ENCODE data around the gene TMIGD1. TPM values are rescaled to one million over a fixed set of nuclear protein-coding genes. Genes with fewer than 3 reads are reported as not detected.

Gene TMIGD1
- polyA plus RNA-seq, 1 experiment = not detected

DNA sequence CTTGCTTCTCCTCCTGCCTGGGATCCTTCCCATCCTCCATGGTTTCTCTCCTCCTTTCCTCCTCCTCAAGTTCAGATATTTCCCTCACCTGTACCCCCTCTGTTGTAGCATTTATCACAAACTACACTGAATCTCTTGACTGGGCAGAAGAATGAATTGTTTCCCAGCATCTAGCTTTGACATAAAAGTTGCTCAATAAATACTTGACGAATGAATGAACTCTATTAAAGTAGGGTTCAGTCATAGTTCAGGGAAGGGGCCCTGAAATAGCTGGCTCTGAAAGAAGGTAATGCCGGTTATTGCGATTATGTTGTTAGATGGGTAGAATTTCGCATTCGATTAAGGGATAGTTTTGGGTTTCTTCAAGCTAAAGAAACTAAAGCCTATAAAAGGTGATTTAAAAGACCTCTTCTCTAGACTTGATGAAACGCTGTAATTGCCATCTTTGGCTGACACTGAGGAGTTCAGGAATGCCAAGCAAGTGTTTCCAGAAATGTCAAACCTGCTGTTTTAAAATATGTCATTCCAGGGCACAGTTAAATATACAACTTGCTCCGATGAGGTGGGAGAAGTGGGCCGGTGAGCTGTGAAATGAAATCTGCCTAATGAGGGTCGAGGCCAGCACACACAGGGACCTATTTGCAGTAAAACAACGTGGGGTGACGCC is 43.9 kb upstream of the TMIGD1 start:
- ChIA-PET CTCF (interaction anchor here (1.0 kb wide), 1 partner anchor 37 kb away, joined by 3 read pairs; no protein-coding TSS in a partner anchor), POLR2A (no interaction called here)
- Histone ChIP-seq H3K9me3 (ENCODE audit: control insufficient read depth, insufficient read depth, low read length) (no peaks in the 10 kb centered on the region), H3K27me3 (ENCODE audit: control insufficient read depth, insufficient read depth, low read length) (no peaks in the 10 kb centered on the region), H3K4me3 (ENCODE audit: low read depth, low read length) (no peak overlapping the region; the same call in 1 of the 2 replicates), H3K27ac (ENCODE audit: low read depth, low read length) (no peak overlapping the region)
- TF ChIP-seq, protein P1, sequence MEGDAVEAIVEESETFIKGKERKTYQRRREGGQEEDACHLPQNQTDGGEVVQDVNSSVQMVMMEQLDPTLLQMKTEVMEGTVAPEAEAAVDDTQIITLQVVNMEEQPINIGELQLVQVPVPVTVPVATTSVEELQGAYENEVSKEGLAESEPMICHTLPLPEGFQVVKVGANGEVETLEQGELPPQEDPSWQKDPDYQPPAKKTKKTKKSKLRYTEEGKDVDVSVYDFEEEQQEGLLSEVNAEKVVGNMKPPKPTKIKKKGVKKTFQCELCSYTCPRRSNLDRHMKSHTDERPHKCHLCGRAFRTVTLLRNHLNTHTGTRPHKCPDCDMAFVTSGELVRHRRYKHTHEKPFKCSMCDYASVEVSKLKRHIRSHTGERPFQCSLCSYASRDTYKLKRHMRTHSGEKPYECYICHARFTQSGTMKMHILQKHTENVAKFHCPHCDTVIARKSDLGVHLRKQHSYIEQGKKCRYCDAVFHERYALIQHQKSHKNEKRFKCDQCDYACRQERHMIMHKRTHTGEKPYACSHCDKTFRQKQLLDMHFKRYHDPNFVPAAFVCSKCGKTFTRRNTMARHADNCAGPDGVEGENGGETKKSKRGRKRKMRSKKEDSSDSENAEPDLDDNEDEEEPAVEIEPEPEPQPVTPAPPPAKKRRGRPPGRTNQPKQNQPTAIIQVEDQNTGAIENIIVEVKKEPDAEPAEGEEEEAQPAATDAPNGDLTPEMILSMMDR (IDR thresholded peaks at IDR 0.05; ENCODE audit: low read depth, low read length) = no peak
- DNase-seq (ENCODE audit: low read depth, low spot score) = no peak

DNA sequence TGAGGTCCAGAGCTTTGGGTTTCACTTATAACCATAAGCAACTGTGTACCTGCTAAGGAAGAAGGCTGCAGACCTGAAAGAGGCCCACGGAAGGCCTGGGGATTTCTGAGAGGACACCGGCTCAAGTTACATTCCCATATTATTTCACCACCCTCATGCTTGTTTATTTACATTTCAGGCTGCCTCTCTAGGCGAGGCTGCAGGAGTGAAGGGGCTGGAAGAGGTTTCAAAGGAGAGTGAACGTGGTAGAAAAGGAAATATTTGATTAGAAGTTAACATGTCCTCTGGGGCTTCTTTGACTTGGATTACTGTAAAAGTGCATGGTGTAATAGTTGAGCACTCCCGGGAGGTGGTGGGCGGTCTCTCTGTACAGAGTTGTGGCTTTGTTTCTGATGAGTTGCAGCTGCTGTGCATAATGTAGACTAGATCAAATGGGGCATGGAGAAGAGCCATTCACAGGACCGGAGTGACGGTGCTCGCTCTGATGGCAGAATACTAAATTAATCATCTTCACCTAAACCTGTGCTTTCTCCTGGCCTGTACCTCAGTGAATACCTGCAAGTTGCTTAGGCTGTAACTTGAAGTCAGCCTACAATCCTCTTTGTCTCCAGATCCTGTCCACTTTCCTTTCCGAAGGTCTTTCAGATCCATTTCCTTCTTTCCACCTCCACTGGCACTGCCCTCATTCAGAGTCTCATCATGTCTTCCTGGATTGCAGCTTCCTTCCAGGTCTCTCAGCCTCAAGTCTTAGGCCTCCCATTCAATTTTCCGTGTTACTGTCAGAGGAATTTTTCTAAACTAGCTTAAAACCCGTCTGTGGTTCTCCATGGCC is 43.0 kb upstream of the TMIGD1 start:
- H3K27ac ChIP-seq (ENCODE audit: low read depth, low read length) = no peak overlapping the region
- CTCF ChIA-PET = interaction anchor here (1.0 to 1.2 kb wide), 2 partner anchors 36 to 37 kb away, joined by 3 read pairs; no protein-coding TSS in a partner anchor
- DNase-seq (ENCODE audit: low read depth, low spot score) = peak; percentile 65
- TF ChIP-seq, protein P1 (IDR thresholded peaks at IDR 0.05; ENCODE audit: low read depth, low read length) = no peak
- no peaks in the 10 kb centered on the region for H3K27me3 ChIP-seq (ENCODE audit: control insufficient read depth, insufficient read depth, low read length)
- POLR2A ChIA-PET = interaction anchor here (0.6 kb wide), 2 partner anchors 213 to 323 kb away, joined by 3 read pairs; no protein-coding TSS in a partner anchor
- H3K4me3 ChIP-seq (ENCODE audit: low read depth, low read length) = no peak overlapping the region; the same call in 1 of the 2 replicates
- H3K9me3 ChIP-seq (ENCODE audit: control insufficient read depth, insufficient read depth, low read length) = no peaks in the 10 kb centered on the region

GRCh38 chr17:30375661-30376060 is 41.8 kb upstream of the TMIGD1 start:
- TF ChIP-seq, protein P1 (IDR thresholded peaks at IDR 0.05; ENCODE audit: low read depth, low read length) = no peak
- no peaks in the 10 kb centered on the region for H3K27me3 ChIP-seq (ENCODE audit: control insufficient read depth, insufficient read depth, low read length)
- H3K4me3 ChIP-seq (ENCODE audit: low read depth, low read length) = no peak overlapping the region
- H3K9me3 ChIP-seq (ENCODE audit: control insufficient read depth, insufficient read depth, low read length) = no peaks in the 10 kb centered on the region
- H3K27ac ChIP-seq (ENCODE audit: low read depth, low read length) = no peak overlapping the region
- POLR2A ChIA-PET = no interaction called here
- CTCF ChIA-PET = interaction anchor here (1.2 kb wide), 1 partner anchor 36 kb away, joined by 3 read pairs; no protein-coding TSS in a partner anchor
- DNase-seq (ENCODE audit: low read depth, low spot score) = no peak

DNA sequence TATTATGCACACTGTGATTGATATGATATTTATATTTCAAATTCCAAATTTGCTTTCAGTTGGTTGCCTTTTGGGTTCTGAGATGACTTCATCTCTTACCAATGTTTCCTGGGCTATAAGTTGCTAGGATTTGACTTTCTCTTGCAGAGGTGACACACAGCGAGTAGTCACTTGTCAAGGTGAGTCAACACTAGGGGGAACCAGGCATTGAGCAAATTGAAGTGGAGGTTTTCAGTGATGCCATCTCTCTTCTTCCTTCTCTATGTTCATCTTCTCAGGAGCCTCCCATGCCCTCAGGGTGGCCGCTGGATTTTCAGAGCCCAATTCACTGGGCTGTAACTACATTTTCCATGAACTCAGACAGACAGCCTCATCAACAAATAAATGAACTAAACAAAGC is 38.9 kb upstream of the TMIGD1 start:
- TF ChIP-seq, protein P1 (IDR thresholded peaks at IDR 0.05; ENCODE audit: low read depth, low read length) = no peak; the same call in 1 of the 2 replicates
- Histone ChIP-seq H3K27me3 (ENCODE audit: control insufficient read depth, insufficient read depth, low read length) (no peaks in the 10 kb centered on the region), H3K9me3 (ENCODE audit: control insufficient read depth, insufficient read depth, low read length) (no peaks in the 10 kb centered on the region), H3K27ac (ENCODE audit: low read depth, low read length) (no peak overlapping the region), H3K4me3 (ENCODE audit: low read depth, low read length) (no peak overlapping the region)
- no peak for DNase-seq (ENCODE audit: low read depth, low spot score)
- ChIA-PET CTCF (interaction anchor here (0.6 kb wide), 1 partner anchor 231 kb away, joined by 4 read pairs; no protein-coding TSS in a partner anchor), POLR2A (interaction anchor here (0.6 kb wide), 2 partner anchors 9 to 121 kb away, joined by 3 to 7 read pairs; no protein-coding TSS in a partner anchor)

All from AG04450 (cell line).